DND-41 (cell line): ENCODE data around the gene RBM20.

Experiments
- CTCF ChIP-seq: IDR thresholded peaks from 2 replicates; pipeline ENCODE4 v1.5.1; 2012; ENCODE audit warnings: borderline replicate concordance, low read length, moderate library complexity, mild to moderate bottlenecking; ENCODE audit not compliant: poor library complexity, severe bottlenecking; ENCODE audit errors: extremely low read depth
- EZH2 ChIP-seq: IDR thresholded peaks from 3 replicates; pipeline ENCODE4 v1.6.1; 2012; ENCODE audit warnings: borderline replicate concordance, low read depth, mild to moderate bottlenecking, moderate library complexity, low read length, inconsistent platforms; ENCODE audit not compliant: severe bottlenecking

GRCh38 chr10:110813743-110814472 lies 169.8 kb downstream of the RBM20 start:
- TF ChIP-seq CTCF (no peak), EZH2 (no peak)
